Left renal cortex interstitium (tissue), 4 donors: ENCODE data around the gene MSH3. TPM values are rescaled to one million over a fixed set of nuclear protein-coding genes. Genes with fewer than 3 reads are reported as not detected.
"Not testable (repeated sequence)": the region's sequence is repeated elsewhere in the genome, so short reads cannot be mapped to it uniquely, and the experiment has no call there.

Source experiments
- DNase-seq, 4 donors: peaks; one replicate each; pipeline ENCODE4 v3.0.0-alpha.2; 2013; ENCODE audit warnings: low read depth in 4 of 4, low spot score in 2 of 4, missing footprints in 1 of 4
- polyA plus RNA-seq, 4 donors: library from polyadenylated mRNA; unstranded; fragments of 120-200 nt; gene quantifications; one replicate each; pipeline ENCODE4 v1.2.1, GENCODE V29; 2013; ENCODE audit not compliant: insufficient read length in 4 of 4

Gene MSH3
- polyA plus RNA-seq, 4 donors = 18.6 to 24.0 (median 21.3) TPM

GRCh38 chr5:80884086-80884813, 229.8 kb downstream of the MSH3 start:
- no peak for DNase-seq

GRCh38 chr5:80884929-80885328, 230.5 kb downstream of the MSH3 start:
- DNase-seq = no peak

DNA sequence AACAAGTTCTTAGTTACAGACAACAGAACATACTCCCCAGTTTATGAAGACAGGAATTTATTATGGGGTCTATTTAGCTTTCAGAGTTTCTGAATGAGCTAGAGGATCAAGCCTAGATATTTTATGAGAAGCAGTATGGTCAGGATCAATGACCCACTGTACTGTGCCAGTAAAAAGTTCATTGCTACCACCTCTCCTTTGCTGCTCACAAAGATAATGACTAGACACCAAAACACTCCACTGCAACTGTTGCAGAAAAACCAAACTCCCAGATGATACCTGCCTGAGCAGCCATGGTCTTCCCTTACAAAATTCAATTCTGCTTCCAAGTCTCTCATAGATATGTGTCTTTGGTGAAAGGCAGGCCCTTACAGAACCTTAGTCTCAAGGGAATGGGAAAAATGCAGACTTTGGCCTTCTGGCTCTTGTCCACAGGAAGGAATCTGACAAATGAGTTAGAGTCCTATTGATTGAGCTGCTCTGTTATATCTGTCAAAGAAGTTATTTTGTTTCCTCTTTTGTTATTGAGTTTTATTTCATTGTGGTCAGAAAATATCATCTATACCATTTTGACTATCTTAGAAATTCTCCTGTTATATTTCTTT, 231.0 kb downstream of the MSH3 start:
- DNase-seq = no peak

DNA sequence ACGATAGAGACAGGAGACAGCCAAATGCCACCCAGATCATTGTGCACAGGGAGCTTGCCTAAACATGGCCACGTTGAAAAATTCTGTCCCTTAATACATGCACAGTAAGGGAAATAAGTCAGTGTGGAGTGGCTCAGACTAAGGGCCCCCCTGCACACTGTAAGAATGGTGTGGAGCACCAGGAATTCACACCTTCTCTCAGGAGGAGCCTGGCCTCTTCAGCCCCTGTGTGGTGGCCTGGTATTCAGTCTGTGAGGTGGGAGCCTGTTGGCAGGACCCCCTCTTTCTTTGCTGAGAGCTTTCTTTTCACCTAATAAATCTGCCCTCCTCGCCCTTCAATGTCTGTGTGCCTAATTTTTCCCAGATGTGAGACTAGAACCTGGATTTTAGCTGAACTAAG, 239.6 kb downstream of the MSH3 start:
- DNase-seq = no peak

GRCh38 chr5:80895523-80895922, 241.1 kb downstream of the MSH3 start:
- DNase-seq = no peak

- DNase-seq = not testable (repeated sequence)
Measured at GRCh38 chr5:80902624-80903023, 248.2 kb downstream of the MSH3 start.

DNA sequence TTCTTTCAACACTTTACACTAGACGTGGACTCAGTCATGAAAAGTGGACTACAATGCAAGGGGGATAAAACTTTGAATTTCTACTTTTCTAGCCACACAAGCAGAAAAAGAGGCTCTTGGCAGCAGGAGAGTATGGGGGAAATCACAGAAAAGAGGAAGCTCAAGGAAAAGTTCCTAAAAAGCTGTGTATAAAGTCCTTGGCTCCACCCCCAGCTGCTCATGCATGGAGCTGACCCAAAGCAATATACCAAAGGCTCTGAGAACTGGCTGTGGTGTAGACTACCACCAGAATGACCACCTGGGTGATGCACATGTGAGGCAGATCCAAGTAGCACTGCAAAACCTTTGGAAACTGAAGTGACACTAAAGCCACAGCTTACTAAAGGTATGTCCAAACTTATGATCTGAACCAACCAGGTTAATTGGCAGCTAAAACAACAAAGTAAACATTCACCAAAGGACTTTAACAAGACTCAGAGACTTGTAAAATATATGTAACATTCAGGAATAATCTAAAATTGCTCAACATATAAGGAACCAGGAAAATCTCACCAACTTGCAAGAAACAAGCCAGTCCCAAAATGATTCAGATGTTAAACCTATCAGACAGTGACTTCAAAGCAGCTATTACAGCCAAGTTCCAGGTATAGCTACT, 250.2 kb downstream of the MSH3 start:
- DNase-seq = no peak

GRCh38 chr5:80905405-80905804, 251.0 kb downstream of the MSH3 start:
- DNase-seq = no peak

- DNase-seq = no peak
Measured at GRCh38 chr5:80912479-80912878, 258.0 kb downstream of the MSH3 start.

- DNase-seq = no peak
Measured at GRCh38 chr5:80915716-80916115, 261.3 kb downstream of the MSH3 start.

DNA sequence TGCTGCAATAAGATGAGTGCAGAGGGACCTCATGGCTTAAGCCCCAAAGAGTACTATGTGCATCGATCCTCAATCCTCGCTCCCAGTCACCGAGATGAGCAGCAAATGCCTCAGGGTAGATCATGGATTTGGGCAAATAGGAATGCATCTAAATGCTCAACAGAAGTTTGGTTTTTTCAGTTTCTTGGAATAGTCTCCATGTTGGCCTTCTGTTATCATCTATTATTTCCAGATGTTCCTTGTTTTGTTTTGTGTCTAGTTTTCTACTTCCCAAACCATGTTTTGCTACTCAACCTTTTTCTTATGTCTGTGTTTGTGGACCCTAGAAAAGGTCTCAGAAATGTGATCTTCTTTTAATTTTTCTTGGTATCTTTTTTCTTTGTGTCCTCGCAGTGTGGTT, 262.2 kb downstream of the MSH3 start:
- no peak for DNase-seq

- peak in 1 of 4 donors; percentile 16 for DNase-seq
Measured at GRCh38 chr5:80917631-80918030, 263.2 kb downstream of the MSH3 start.

GRCh38 chr5:80919678-80920196, 265.3 kb downstream of the MSH3 start:
- DNase-seq = no peak

GRCh38 chr5:80920333-80920732, 265.9 kb downstream of the MSH3 start:
- DNase-seq = no peak

- no peak for DNase-seq
Measured at GRCh38 chr5:80921026-80921425, 266.6 kb downstream of the MSH3 start.

DNA sequence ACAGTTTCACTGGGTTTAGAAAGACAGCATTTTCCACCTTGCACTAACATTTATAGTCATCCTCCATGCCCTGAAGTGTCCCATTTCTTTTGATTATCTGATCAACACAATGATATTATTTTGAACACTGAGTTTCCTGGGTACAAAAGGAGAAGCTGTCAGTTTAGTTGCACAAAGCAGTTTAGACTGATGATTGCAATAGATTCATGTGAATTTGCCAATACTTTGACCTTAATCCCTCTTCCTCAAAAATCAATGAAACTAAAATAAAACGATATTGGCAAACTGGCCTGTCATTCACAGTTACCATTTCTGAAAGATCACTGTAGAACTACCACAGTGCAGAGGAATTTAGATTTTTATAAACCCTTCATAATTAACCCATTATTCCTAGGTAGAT, 271.5 kb downstream of the MSH3 start:
- DNase-seq = no peak

Other genes starting within 250 kb of the MSH3 start
- gene ZFYVE16, start 246.6 kb upstream of the MSH3 start, polyA plus RNA-seq = 10 to 100 TPM; 56.0 to 95.0 (median 68.6) TPM
- 1 to 10 TPM; 2.2 to 3.3 (median 2.9) TPM for gene FAM151B, start 166.6 kb upstream of the MSH3 start, polyA plus RNA-seq
- gene ANKRD34B, start 84.4 kb upstream of the MSH3 start, polyA plus RNA-seq = under 1 TPM; 0.17 to 0.33 (median 0.22) TPM
- gene DHFR, start 331 bp downstream of the MSH3 start, polyA plus RNA-seq = 10 to 100 TPM; 68.8 to 74.3 (median 70.3) TPM